HEK293T (cell line): ENCODE data around the gene TMEM154.

Experiments
- CTBP1 ChIP-seq: fragments of 450-650 bp; IDR thresholded peaks from 2 replicates; pipeline ENCODE4 v1.6.1; 2016; ENCODE audit warnings: borderline replicate concordance
- ELF4 ChIP-seq: fragments of 450-650 bp; IDR thresholded peaks from 2 replicates; pipeline ENCODE4 v1.6.1; 2017; ENCODE audit warnings: antibody characterized with exemption
- FOXK2 ChIP-seq: fragments of 450-650 bp; IDR thresholded peaks from 2 replicates; pipeline ENCODE4 v1.6.1; 2016; ENCODE audit warnings: mild to moderate bottlenecking
- FOXM1 ChIP-seq: fragments of 450-650 bp; IDR thresholded peaks from 2 replicates; pipeline ENCODE4 v1.6.1; 2017; ENCODE audit warnings: mild to moderate bottlenecking, borderline replicate concordance
- HDGF ChIP-seq: fragments of 450-650 bp; IDR thresholded peaks from 2 replicates; pipeline ENCODE4 v1.6.1; 2017; ENCODE audit warnings: antibody characterized with exemption, borderline replicate concordance
- NFRKB ChIP-seq: fragments of 450-650 bp; IDR thresholded peaks from 2 replicates; pipeline ENCODE4 v1.6.1; 2016; ENCODE audit warnings: mild to moderate bottlenecking, moderate library complexity
- SP1 ChIP-seq: fragments of 450-650 bp; IDR thresholded peaks from 2 replicates; pipeline ENCODE4 v1.6.1; 2017
- SUZ12 ChIP-seq: fragments of 450-650 bp; IDR thresholded peaks from 2 replicates; pipeline ENCODE4 v1.6.1; 2016; ENCODE audit warnings: mild to moderate bottlenecking

GRCh38 chr4:152610131-152610530, 69.7 kb downstream of the TMEM154 start:
- no peak for TF ChIP-seq CTBP1
- TF ChIP-seq SUZ12, result no peak
- no peak for TF ChIP-seq SP1
- no peak for TF ChIP-seq FOXK2
- no peak for TF ChIP-seq FOXM1
- no peak for TF ChIP-seq NFRKB
- no peak for TF ChIP-seq ELF4
- TF ChIP-seq HDGF, result no peak
